OCI-LY7 (cell line): ENCODE results near the gene FZD1. TPM values are rescaled to one million over a fixed set of nuclear protein-coding genes. Genes with fewer than 3 reads are reported as not detected.

Experiments
- BruUV-seq: library from RNA; stranded (reverse); fragments of 400-500 nt; replicated peaks from 2 replicates; lab custom pipeline; 2021; lab: Mats Ljungman, UMichigan
- CTCF ChIA-PET: fragments of 300-600 bp; sonication (Branson Sonifier 250); formaldehyde crosslinking; loops from one replicate; lab custom pipeline; 2022; ENCODE audit warnings: antibody characterized with exemption; ENCODE audit not compliant: unreplicated experiment; lab: Charles Lee
- POLR2A ChIA-PET: fragments of 300-600 bp; sonication (Branson Sonifier 250); formaldehyde crosslinking; loops from one replicate; lab custom pipeline; 2022; ENCODE audit warnings: antibody characterized with exemption; lab: Charles Lee
- DNase-seq: peaks from one replicate; pipeline ENCODE4 v3.0.0-alpha.2; 2015; ENCODE audit warnings: low spot score
- H2AFZ ChIP-seq: fragments of 200-600 bp; sonication (generic), shearing (Covaris generic); 2 replicates; pipeline ENCODE4 v1.6.1; 2014; ENCODE audit warnings: mild to moderate bottlenecking, antibody characterized with exemption, low read length, moderate library complexity
- H3K27ac ChIP-seq: fragments of 200-600 bp; sonication (generic); 2 replicates; pipeline ENCODE4 v1.5.1; 2014; ENCODE audit warnings: mixed run types, low read depth, mild to moderate bottlenecking, moderate library complexity, low read length, inconsistent platforms; ENCODE audit not compliant: poor library complexity, severe bottlenecking
- H3K36me3 ChIP-seq: fragments of 200-600 bp; sonication (generic); 2 replicates; pipeline ENCODE4 v1.6.1; 2014; ENCODE audit warnings: mild to moderate bottlenecking, antibody characterized with exemption, low read length, moderate library complexity, mixed read lengths; ENCODE audit not compliant: insufficient read depth
- H3K4me1 ChIP-seq: fragments of 200-600 bp; sonication (generic); 2 replicates; pipeline ENCODE4 v1.5.1; 2014; ENCODE audit warnings: mild to moderate bottlenecking, low read length; ENCODE audit not compliant: insufficient read depth, poor library complexity, severe bottlenecking
- H3K4me2 ChIP-seq: fragments of 200-600 bp; sonication (generic); 2 replicates; pipeline ENCODE4 v1.6.1; 2014; ENCODE audit warnings: mild to moderate bottlenecking, low read length
- H3K4me3 ChIP-seq: fragments of 200-600 bp; sonication (generic); 2 replicates; pipeline ENCODE4 v1.5.1; 2014; ENCODE audit warnings: mild to moderate bottlenecking, low read depth, low read length; ENCODE audit not compliant: poor library complexity, severe bottlenecking
- H3K79me2 ChIP-seq: fragments of 200-600 bp; sonication (generic); 2 replicates; pipeline ENCODE4 v1.6.1; 2016; ENCODE audit warnings: low read depth, mild to moderate bottlenecking, low read length, moderate library complexity, mixed read lengths; ENCODE audit not compliant: insufficient read depth
- H3K9me2 ChIP-seq: fragments of 200-600 bp; sonication (generic); 2 replicates; pipeline ENCODE4 v1.6.1; 2016; ENCODE audit warnings: mild to moderate bottlenecking, low read length, mixed read lengths; ENCODE audit not compliant: insufficient read depth
- H3K9me3 ChIP-seq: fragments of 200-600 bp; sonication (generic); 2 replicates; pipeline ENCODE4 v1.6.1; 2014; ENCODE audit warnings: mild to moderate bottlenecking, mixed run types, low read length, mixed read lengths
- H4K20me1 ChIP-seq: fragments of 200-600 bp; sonication (generic); 2 replicates; pipeline ENCODE4 v1.6.1; 2014; ENCODE audit warnings: mild to moderate bottlenecking, antibody characterized with exemption, low read length, moderate library complexity, mixed read lengths; ENCODE audit not compliant: insufficient read depth
- CTCF ChIP-seq: fragments of 200-600 bp; sonication (generic); conservative IDR thresholded peaks from 2 replicates; pipeline ENCODE4 v1.5.1; 2014; ENCODE audit warnings: mild to moderate bottlenecking, antibody characterized with exemption, low read length, moderate library complexity, mixed read lengths
- EZH2phosphoT487 ChIP-seq: fragments of 200-600 bp; sonication (generic); IDR thresholded peaks from 2 replicates; pipeline ENCODE4 v1.6.1; 2018; ENCODE audit warnings: low read depth, borderline replicate concordance, mild to moderate bottlenecking, mixed run types, antibody characterized with exemption, low read length, moderate library complexity, mixed read lengths
- intact Hi-C: fragments of 100-400 bp; cut with micrococcal nuclease; formaldehyde crosslinking; loops from one replicate; pipeline ENCODE4 v1.10.0; 2022; ENCODE audit not compliant: unreplicated experiment
- total RNA-seq, 2 experiments: library from RNA; depleted of rRNA in 1 of 2; stranded (reverse); fragments of >200 nt in 1 of 2; shearing (Covaris generic) in 1 of 2; gene quantifications; 2 replicates each; pipeline ENCODE4 v1.2.3, GENCODE V29; 2014 to 2022

FZD1 gene
- total RNA-seq, 2 experiments from 2014 or later, result 1.3 to 2.4 TPM

GRCh38 chr7:91319351-91319750, 55.1 kb downstream of the FZD1 start:
- CTCF ChIA-PET, result no interaction called here
- Histone ChIP-seq H2AFZ (no peak overlapping the region), H4K20me1 (no peaks in the 10 kb centered on the region), H3K36me3 (no peaks in the 10 kb centered on the region), H3K4me2 (no peak overlapping the region), H3K9me2 (no peaks in the 10 kb centered on the region), H3K27ac (no peak overlapping the region), H3K4me3 (no peak overlapping the region), H3K9me3 (no peaks in the 10 kb centered on the region), H3K4me1 (no peaks in the 10 kb centered on the region), H3K79me2 (no peaks in the 10 kb centered on the region)
- intact Hi-C loops, result no loop called here
- no peak for DNase-seq
- POLR2A ChIA-PET, result no interaction called here
- TF ChIP-seq CTCF (no peak), EZH2phosphoT487 (no peak)
- no TSS peak for BruUV-seq

GRCh38 chr7:91320366-91321078, 56.3 kb downstream of the FZD1 start:
- no peak overlapping the region for H3K4me3 ChIP-seq
- H3K27ac ChIP-seq, result no peak overlapping the region
- DNase-seq, result no peak
- no peaks in the 10 kb centered on the region for H3K9me3 ChIP-seq
- H3K36me3 ChIP-seq, result no peaks in the 10 kb centered on the region
- H4K20me1 ChIP-seq, result no peaks in the 10 kb centered on the region
- intact Hi-C loops, result no loop called here
- H3K4me2 ChIP-seq, result no peak overlapping the region
- H3K79me2 ChIP-seq, result no peaks in the 10 kb centered on the region
- ChIA-PET CTCF (no interaction called here), POLR2A (no interaction called here)
- TF ChIP-seq EZH2phosphoT487 (no peak), CTCF (no peak)
- no peaks in the 10 kb centered on the region for H3K9me2 ChIP-seq
- BruUV-seq, result no TSS peak
- H3K4me1 ChIP-seq, result no peaks in the 10 kb centered on the region
- no peak overlapping the region for H2AFZ ChIP-seq
